Measurements from ENCODE around the gene POLR3H. TPM values are rescaled to one million over a fixed set of nuclear protein-coding genes. Genes with fewer than 3 reads are reported as not detected.

Gene POLR3H
- polyA plus RNA-seq, 3 donors = 9.4 to 19.0 (median 10.4) TPM

GRCh38 chr22:41499624-41500280 lies 44.5 kb downstream of the POLR3H start:
- peaks cover 54% of the 10 kb centered on the region for H3K79me2 ChIP-seq (ENCODE audit: insufficient read depth, low read length)
- H3K27ac Mint-ChIP-seq = peak overlapping the region in 3 of 7 donors; percentile 52 to 75 (median 70)
- TF ChIP-seq, protein P1, sequence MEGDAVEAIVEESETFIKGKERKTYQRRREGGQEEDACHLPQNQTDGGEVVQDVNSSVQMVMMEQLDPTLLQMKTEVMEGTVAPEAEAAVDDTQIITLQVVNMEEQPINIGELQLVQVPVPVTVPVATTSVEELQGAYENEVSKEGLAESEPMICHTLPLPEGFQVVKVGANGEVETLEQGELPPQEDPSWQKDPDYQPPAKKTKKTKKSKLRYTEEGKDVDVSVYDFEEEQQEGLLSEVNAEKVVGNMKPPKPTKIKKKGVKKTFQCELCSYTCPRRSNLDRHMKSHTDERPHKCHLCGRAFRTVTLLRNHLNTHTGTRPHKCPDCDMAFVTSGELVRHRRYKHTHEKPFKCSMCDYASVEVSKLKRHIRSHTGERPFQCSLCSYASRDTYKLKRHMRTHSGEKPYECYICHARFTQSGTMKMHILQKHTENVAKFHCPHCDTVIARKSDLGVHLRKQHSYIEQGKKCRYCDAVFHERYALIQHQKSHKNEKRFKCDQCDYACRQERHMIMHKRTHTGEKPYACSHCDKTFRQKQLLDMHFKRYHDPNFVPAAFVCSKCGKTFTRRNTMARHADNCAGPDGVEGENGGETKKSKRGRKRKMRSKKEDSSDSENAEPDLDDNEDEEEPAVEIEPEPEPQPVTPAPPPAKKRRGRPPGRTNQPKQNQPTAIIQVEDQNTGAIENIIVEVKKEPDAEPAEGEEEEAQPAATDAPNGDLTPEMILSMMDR (IDR thresholded peaks at IDR 0.05) = no peak
- H3K36me3 Mint-ChIP-seq = peaks cover 52 to 74% of the 10 kb centered on the region in 2 donors
- no peak overlapping the region for H3K4me3 Mint-ChIP-seq
- peak overlapping the region in 1 of 2 donors; percentile 7 for H3K27ac ChIP-seq (ENCODE audit: low read depth in 1 of 2, low read length in 2 of 2)
- intact Hi-C loops (cut with micrococcal nuclease) = no loop called here
- no peaks in the 10 kb centered on the region for H3K9me3 Mint-ChIP-seq
- no peak overlapping the region for H2AFZ ChIP-seq (ENCODE audit: insufficient read depth, low read depth, low read length, poor library complexity, severe bottlenecking)
- no peaks in the 10 kb centered on the region for H3K9me3 ChIP-seq (replicated peaks in 1 of 2; ENCODE audit: control insufficient read depth in 1 of 2, insufficient read depth in 1 of 2, low read length in 2 of 2)
- no peak overlapping the region for H3K4me2 ChIP-seq (replicated peaks; ENCODE audit: extremely low read depth, low read length, poor library complexity, severe bottlenecking)
- WGBS (ENCODE audit: insufficient coverage) = 94% methylated on average over 9 of the region's 10 CpGs
- peaks cover 65% of the 10 kb centered on the region for H4K20me1 ChIP-seq (ENCODE audit: insufficient read depth, low read length)
- DNase-seq = no peak
- H3K4me1 Mint-ChIP-seq = no peaks in the 10 kb centered on the region
- peaks cover 42 to 73% of the 10 kb centered on the region in 2 donors for H3K36me3 ChIP-seq (replicated peaks in 1 of 2; ENCODE audit: control insufficient read depth in 1 of 2, insufficient read depth in 2 of 2, low read length in 2 of 2)
- H3K27me3 Mint-ChIP-seq (ENCODE audit: low read depth in 3 of 3) = peaks cover 0 to 1% (median 0%) of the 10 kb centered on the region in 3 donors
- no peak overlapping the region for H3K4me3 ChIP-seq (replicated peaks in 1 of 3; ENCODE audit: low read depth in 2 of 3, low read length in 3 of 3)
- H3K4me1 ChIP-seq (ENCODE audit: control insufficient read depth in 1 of 2, insufficient read depth in 2 of 2, low read length in 2 of 2) = no peaks in the 10 kb centered on the region
- no peak overlapping the region for H3K9ac ChIP-seq (ENCODE audit: insufficient read depth, low read length, poor library complexity, severe bottlenecking)
- H3K27me3 ChIP-seq (ENCODE audit: control insufficient read depth in 2 of 2, insufficient read depth in 2 of 2, low read length in 2 of 2) = no peaks in the 10 kb centered on the region

GRCh38 chr22:41498303-41498835 lies 45.9 kb downstream of the POLR3H start:
- WGBS (ENCODE audit: insufficient coverage) = 100% methylated on average over 4 of the region's 6 CpGs
- Mint-ChIP-seq H3K27ac (no peak overlapping the region), H3K4me3 (no peak overlapping the region), H3K4me1 (no peaks in the 10 kb centered on the region), H3K27me3 (ENCODE audit: low read depth in 3 of 3) (peaks cover 0 to 1% (median 0%) of the 10 kb centered on the region in 3 donors), H3K36me3 (peaks cover 43 to 72% of the 10 kb centered on the region in 2 donors), H3K9me3 (no peaks in the 10 kb centered on the region)
- Histone ChIP-seq H3K27ac (ENCODE audit: low read depth in 1 of 2, low read length in 2 of 2) (no peak overlapping the region), H3K9me3 (replicated peaks in 1 of 2; ENCODE audit: control insufficient read depth in 1 of 2, insufficient read depth in 1 of 2, low read length in 2 of 2) (no peaks in the 10 kb centered on the region), H2AFZ (ENCODE audit: insufficient read depth, low read depth, low read length, poor library complexity, severe bottlenecking) (no peak overlapping the region), H3K27me3 (ENCODE audit: control insufficient read depth in 2 of 2, insufficient read depth in 2 of 2, low read length in 2 of 2) (no peaks in the 10 kb centered on the region), H3K4me3 (replicated peaks in 1 of 3; ENCODE audit: low read depth in 2 of 3, low read length in 3 of 3) (no peak overlapping the region), H3K4me2 (replicated peaks; ENCODE audit: extremely low read depth, low read length, poor library complexity, severe bottlenecking) (no peak overlapping the region), H3K9ac (ENCODE audit: insufficient read depth, low read length, poor library complexity, severe bottlenecking) (no peak overlapping the region), H3K79me2 (ENCODE audit: insufficient read depth, low read length) (peaks cover 62% of the 10 kb centered on the region), H4K20me1 (ENCODE audit: insufficient read depth, low read length) (peaks cover 69% of the 10 kb centered on the region), H3K4me1 (ENCODE audit: control insufficient read depth in 1 of 2, insufficient read depth in 2 of 2, low read length in 2 of 2) (no peaks in the 10 kb centered on the region), H3K36me3 (replicated peaks in 1 of 2; ENCODE audit: control insufficient read depth in 1 of 2, insufficient read depth in 2 of 2, low read length in 2 of 2) (peaks cover 31 to 66% of the 10 kb centered on the region in 2 donors)
- TF ChIP-seq, protein P1 (IDR thresholded peaks at IDR 0.05) = no peak
- DNase-seq = no peak
- intact Hi-C loops (cut with micrococcal nuclease) = no loop called here

Data from CD14-positive monocyte (primary cell).